Stimulated activated CD8-positive, alpha-beta memory T cell treated with anti-CD3 and anti-CD28 coated beads, Interleukin-12 subunit alpha, Interleukin-12 subunit beta, amount 100 ng/mL, for 24 hours (primary cell): ENCODE data around the gene ZNF616.
"Not testable (repeated sequence)": the region's sequence is repeated elsewhere in the genome, so short reads cannot be mapped to it uniquely, and the experiment has no call there.

Experiments
- DNase-seq: peaks from one replicate; pipeline ENCODE4 v3.0.0-alpha.2; 2020; ENCODE audit errors: extremely low read depth

Gene ZNF616

DNA sequence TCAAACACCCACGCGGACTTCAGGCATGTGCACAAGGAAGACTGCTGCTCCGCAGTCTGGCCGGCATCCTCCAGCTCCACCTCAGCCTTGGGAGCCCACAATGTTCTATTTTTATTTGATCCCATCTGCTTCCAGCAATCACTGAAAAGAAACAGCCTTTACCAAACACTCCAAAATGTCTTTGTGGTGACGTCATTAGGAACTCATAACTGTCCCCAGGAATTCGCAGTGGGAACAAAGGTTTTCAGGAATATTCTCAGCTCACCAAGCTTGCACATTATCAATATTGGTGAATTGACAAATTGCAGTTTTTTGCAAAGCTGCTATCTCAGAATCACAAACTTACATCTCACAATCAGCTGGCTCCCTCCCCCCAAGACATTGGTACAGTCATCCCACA lies 29.0 kb downstream of the ZNF616 start:
- no peak for DNase-seq

DNA sequence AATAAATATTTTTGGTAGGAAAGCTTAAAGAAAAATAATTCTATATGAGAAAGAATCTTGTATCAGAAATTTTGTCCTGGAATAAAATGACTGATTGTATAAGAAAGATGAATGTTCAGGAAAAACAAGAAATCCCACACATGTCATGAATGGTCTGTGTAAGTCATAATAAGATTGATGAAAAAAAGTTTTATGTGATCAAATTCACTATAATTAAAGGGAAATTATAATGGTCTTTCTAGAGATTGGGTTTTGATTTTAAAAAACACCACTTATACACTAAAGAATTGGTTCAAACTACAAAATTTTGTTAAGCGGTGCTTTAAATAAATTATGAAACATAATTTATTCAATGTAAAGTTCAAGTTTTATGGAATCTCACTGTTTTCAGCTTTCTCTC lies 37.0 kb downstream of the ZNF616 start:
- DNase-seq = no peak

DNA sequence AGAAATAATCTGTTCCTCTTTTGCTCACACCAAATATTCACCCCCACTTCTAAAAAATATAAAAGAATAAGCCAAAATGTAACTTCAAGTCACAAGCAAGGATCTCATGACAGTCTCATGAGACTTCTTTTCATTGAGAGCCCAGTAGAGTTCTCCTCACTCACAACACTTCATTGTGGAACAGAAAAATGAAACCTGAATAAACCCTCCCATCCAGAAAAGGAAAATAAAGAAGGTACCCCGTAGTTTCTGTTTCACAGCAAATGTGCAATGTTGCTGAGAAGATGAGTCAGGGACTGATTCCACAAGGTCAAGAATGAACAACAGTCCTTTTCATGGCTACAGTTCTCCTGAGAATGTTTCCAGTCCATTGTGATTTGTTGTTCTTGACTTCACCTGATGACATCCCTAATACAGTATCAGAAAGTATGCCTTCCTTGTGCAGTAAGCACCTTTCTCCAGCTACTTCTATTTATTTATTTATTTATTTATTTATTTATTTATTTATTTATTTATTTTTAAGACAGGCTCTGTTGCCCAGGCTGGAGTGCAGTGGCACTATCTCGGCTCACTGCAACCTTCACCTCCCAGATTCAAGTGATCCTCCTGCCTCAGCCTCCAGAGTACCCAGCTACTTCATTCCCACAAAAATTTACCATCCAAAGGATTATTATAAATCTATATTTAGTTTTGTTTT lies 37.7 kb downstream of the ZNF616 start:
- DNase-seq = no peak

DNA sequence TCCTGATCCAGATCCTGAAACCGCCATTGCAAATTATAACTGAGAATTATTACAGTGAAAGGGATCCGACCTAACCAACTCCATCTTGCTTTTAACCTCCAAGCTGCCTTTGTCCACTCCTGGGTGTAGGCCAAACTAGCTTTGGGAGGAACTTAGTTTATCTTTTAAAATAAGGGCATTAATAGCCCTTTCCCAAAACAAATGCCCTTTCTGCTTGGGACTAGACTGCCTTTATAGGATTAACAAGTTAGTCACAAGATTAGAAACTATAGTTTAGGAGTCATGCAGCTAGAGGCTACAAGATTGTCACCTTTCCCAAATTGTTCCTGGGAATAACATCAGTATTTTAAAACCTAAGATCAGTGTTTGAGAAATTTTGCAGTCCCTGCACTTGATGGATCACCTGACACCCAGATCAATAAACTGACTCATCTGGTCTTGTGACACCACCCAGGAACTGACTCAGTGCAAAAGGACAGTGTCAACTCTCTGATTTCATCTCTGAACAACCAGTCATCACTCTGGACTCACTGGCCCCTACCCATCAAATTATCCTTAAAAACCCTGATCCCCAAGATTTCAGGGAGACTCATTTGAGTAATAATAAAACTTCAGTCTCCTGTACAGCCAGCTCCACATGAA lies 40.1 kb downstream of the ZNF616 start:
- no peak for DNase-seq

DNA sequence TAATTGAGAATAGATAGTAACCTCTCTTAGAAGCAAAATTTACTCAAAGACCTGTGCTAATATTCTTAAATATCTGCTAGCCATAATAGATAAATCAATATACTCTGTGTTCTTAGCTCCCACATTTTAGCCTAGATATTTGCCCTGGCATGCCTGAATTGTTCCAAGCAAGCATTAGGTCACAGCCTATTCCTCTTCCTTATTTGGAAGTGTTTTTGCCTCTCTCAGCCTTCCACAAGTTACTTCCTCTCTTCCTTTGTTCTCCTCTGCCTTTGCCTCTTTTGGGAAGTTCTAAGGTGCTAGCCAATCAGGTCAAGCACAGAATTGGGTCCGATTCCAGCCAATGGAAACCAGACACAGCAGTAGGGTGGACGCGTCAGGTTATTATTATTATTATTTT lies 43.3 kb downstream of the ZNF616 start:
- not testable (repeated sequence) for DNase-seq

DNA sequence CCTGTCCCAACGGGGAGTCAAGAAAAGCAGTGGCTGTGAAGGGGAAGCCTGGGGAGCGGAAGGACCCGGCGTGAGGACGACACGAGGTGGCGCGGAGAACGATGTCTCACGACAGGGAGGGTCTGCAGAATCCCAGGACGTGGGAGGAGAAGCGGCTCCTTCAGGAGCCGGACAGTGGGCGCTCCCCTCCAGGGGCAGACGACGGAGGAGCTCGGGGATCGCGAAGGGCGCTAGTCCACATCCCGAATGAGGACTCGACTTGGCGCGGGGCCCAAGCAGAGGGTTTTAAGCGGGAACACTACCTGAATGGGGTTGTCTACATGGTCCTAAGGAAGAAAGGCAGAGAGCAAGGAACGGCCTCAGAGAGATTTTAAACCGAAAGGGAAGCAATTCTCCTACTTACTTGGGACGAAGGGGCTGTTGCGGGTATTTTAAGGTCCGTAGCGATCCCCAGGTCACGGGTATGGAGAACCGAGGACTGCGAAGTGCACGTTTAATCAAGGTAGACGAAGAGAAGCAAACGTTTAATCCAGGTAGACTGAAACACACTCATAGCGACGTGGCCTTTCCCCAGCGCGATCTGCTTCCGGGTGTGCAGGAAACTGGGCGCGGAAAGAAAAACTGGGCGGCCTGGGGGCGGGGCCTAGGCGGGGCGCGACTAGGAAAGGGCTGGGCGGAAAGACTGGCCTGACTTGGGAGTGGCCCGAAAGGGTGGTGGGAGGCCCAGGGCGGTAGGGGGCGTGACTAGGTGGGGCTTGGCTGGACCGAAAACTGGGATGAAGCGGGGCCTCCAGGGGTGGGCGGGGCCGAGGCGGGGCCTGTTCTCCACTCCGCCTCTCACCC lies 44.3 kb downstream of the ZNF616 start, which contains the start of gene ZNF841:
Gene ZNF841 (minus strand): TSS at position 594 of the 843 bp plus-strand sequence. CDS start 10,964 bp downstream, outside the sequence.
- DNase-seq = peak; percentile 63

DNA sequence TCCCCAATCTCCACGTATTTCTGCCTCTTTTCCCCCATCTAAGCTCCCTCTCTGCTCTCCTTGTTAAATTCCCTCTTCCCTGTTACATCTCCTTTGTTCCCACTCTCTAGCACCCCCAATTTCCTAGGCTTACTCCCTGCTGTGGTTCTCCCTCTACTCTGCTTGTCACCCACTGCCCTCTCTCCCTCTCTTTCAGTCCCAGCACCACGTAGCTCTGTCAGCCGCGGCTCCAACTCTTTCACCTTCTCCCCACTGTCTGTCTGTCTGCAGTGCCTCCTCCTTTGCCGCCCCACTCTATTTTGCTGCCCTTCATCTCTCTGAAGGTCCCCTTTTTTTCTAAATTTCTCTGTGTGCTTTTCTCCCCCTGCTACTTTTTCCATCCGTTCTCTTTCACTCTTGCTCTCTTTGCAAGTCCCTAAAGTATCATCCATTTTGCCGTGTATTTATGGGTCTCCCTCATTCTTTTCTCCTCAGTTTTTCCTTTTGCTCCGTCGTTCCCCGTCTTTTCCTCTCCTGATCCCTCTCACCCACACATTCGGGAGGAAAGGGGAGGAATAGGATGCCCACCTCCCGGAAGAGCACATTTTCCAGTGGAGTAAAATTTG lies 45.1 kb downstream of the ZNF616 start:
- no peak for DNase-seq

DNA sequence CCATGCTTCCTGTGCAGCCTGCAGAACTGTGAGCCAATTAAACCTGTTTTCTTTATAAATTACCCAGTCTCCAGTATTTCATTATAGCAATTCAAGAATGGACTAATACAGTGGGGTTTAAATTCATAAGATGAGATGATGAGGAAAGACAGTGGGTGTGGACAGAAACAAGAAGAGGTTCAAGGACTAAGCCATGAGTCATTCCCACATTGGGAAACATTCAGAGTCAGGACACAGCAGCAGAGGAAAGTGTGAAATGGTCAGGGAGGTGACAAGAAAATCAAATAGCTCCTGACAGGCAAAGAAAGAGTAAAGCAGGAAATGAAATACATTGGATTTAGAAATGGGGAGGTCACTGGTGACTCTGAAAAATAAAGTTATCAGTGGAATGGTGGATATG lies 53.3 kb downstream of the ZNF616 start:
- no peak for DNase-seq

DNA sequence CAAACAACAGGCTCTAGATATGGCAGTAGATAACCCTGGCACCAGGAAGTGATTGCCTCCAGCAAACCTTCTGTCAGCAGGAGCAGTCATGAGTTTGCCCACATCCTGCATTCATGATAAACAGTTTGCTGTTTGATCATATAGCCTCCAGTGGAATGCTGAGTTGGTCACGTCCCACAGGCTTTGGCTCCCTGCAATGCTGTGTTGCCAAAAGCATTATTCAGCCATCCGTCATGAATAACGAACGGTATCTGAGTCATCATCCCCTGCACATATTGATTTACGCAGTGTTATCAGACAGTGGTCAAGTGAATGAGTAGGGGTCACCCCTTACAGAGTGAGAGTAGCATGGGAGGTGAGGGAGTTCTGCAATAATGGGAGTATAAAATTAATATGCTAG lies 69.2 kb downstream of the ZNF616 start:
- DNase-seq = no peak

DNA sequence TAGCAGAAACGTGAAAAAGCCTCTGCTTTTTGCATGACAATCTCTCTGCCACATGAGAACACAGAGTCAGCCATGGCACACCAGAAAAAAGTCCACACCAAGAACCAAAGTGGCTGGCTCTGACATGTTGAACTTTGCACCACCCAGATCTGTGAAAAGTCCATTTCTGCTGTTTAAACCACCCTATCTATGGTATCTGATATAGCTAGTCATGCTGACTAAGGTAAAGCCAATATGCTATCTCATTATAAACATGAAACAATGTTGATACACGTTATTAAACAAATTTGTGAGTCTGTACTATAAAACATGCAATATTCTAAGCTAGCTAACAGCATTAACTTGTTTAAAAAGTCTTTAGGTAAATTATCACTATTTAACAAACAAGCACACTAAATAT lies 70.1 kb downstream of the ZNF616 start:
- no peak for DNase-seq

DNA sequence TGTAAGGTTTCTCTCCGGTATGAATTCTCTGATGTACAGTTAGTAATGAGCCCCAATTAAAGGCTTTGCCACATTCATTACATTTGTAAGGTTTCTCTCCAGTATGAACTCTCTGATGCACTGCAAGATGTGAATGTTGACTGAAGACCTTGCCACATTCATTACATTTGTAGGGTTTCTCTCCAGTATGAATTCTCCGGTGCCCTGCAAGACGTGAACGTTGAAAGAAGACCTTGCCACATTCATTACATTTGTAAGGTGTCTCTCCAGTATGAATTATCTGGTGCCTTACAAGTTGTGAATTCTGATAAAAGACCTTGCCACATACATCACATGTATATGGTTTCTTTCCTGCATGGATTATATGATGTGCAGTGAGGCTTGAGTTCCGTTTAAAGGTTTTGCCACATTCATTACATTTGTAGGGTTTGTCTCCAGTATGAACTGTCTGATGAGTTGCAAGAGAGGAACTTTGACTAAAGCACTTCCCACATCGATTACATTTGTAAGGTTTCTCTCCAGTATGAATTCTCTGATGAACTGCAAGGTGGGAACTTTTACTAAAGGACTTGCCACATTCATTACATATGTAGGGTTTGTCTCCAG lies 73.4 kb downstream of the ZNF616 start:
- no peak for DNase-seq

DNA sequence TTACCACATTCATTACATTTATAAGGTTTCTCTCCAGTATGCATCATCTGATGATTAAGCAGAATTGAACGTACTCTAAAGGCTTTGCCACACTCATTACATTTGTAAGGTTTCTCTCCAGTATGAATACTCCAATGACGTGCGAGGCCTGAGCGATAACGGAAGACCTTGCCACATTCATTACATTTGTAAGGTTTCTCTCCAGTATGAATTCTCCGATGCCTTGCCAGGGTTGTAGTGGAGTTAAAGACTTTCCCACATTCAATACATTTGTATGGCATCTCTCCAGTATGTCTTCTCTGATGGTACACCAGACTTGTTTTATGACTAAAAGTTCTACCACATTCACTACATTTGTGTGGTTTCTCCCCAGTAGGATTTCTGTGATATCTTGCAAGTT lies 74.3 kb downstream of the ZNF616 start:
- no peak for DNase-seq
